HG02884 (cell line): ENCODE data around the gene GPC6.
"Not testable (repeated sequence)": the region's sequence is repeated elsewhere in the genome, so short reads cannot be mapped to it uniquely, and the experiment has no call there.

Experiments used
- ATAC-seq: cut with Tn5 transposase; IDR thresholded peaks from one replicate; pipeline ENCODE4 v1.9.1; 2021; ENCODE audit warnings: mild to moderate bottlenecking, moderate library complexity; ENCODE audit not compliant: unreplicated experiment

GPC6 gene

DNA sequence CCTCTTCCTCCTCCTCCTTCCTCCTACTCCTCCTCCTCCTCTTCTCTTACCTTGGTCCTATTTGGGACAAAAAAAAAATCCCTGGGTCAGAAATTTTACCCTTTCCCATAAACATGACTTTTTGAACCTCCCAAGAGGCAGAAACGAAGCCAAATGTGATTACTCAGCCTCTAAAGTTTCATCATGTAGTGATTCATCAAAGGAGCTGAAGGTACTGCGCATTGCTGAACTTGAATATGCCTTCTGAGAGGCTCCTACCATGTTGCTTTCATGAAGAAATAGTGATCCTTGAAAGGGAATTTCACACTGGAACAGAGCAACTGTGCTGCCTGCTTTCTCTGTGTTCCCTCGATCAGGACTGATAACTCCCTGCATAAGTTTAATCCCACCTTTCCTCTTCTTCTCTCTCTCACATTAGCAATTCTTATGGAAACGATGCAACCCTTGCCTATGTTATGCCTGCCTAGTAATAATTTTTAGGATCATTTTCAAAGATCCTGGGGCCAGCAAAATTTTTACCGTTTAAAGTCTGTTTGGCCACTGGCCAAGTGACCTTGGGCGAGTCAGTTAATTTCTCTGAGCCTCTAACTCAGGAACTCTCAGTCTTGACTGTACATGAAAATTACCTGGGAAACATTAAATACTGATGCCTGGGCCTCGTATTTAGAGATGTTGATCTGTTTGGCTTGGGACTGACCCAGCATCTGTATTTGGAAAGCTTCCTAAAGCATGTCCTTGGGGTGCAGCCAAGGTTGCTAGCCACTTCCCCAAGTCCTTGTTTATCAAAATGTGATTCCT is 1103.3 kb downstream of the GPC6 start:
- ATAC-seq = no peak

GRCh38 chr13:94330552-94331071 is 1104.0 kb downstream of the GPC6 start:
- ATAC-seq = no peak

- no peak for ATAC-seq
Measured at GRCh38 chr13:94331281-94331680, 1104.7 kb downstream of the GPC6 start.

DNA sequence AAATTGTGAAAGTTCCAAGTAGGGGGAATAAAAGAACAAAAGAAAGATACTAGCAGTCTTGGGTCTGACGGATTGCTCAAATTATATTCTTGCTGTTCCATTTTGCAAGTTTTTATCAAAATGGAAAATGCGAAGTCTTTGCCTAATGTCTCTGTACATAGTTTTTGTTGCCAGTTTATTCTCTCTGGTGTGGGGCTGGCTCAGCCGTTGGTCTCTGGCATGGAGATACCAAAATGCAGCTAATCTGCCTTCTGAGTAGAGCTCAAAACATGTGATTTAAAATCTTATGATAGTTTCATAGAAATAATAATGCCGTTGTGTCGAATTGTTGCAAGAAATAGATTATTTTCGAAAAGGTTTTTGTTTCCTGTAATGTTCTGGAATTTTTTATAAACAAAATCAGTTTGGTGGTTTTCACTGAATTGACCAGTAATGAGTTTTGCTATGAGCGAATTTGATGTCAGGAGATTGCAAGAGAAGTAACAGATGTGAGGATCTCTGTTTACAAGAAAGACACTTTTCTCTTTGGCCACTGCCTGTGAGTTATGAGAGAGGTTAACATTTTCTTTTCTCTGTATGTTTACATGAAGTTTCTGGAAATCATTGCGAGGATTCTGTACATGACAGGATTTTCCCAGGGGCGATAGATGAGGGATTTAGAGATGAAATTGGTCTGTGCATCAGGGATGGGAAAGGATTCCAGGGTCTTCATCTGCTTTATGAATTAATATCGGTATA is 1105.9 kb downstream of the GPC6 start:
- ATAC-seq = no peak

GRCh38 chr13:94333131-94333820 is 1106.7 kb downstream of the GPC6 start:
- ATAC-seq = no peak

GRCh38 chr13:94335761-94336526 is 1109.3 kb downstream of the GPC6 start:
- ATAC-seq = no peak

DNA sequence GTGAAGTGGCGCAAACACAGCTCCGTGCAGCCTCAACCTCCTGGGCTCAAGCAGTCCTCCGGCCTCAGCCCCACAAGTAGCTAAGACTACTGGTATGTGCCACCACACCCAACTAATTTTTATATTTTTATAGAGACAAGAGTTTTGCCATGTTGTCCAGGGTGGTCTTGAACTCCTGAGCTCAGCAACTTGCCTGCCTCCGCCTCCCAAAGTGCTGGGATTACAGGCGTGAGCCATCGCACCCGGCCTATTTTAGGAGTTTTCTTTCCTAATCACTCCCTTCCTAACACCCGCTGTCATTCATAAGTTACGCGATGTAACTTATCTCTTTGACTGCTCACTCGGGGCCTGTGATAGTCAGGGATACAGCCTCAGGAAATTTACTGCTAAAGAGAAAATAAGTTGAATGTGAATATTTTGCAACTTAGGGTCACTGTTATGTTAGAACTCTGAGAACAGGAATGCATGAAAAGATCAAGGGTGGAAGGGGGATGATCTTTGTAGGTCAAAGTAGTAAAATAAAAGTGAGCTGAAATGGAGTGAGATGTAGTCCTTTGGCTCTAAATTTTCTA is 1112.6 kb downstream of the GPC6 start:
- ATAC-seq = no peak

DNA sequence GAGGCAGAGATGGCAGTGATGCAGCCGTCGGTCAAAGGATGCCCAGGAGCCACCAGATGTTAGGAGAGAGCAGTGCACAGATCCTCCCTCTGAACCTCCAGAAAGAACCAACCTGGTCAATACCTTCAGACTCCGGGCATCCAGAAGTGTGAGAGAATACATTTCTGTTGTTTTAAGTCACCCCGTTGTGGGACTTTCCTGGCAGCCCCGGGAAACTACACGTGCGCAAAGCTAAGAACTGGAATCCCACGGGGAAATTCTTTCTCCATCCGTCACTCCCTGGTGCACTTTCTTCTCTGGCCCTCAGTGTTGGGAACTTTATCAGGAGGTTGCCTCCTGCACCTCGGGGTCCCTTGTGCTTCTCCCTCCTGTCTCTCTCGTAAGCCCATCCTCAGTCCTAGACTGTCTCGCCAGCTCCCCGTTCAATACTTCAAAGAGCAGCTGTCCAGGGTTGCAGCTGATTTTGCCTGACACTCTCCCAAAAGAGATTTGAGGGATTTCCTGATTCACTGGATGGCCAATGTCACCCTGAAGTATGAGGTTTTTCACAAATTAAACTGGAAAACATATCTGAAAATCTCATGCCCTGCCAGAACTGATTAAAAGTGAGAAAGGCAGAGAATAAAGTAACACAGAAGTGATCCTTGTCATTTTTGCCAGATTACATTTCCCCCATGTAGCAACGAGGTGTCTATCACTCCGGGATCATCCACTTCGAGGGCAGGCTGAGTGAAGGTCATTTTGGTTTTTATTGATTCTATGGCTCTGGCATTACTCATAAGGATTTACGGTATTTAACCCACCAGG is 1116.0 kb downstream of the GPC6 start:
- ATAC-seq = no peak

DNA sequence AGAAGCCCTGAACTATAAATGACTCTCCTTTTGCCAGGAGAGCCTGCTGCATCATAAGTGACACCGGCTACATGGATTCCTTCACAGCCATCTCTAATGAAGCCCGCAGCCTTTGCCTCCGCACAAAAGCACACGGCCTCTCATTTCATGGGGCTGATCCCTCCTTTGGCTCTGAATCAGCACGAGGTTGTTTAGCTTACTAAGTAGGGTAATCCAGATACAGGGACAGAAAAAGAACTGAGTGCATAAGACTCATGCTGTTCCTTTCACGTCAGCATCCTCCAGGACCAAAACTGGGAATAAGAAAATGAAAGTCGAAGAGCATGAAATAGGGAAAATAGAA is 1116.6 kb downstream of the GPC6 start:
- no peak for ATAC-seq

DNA sequence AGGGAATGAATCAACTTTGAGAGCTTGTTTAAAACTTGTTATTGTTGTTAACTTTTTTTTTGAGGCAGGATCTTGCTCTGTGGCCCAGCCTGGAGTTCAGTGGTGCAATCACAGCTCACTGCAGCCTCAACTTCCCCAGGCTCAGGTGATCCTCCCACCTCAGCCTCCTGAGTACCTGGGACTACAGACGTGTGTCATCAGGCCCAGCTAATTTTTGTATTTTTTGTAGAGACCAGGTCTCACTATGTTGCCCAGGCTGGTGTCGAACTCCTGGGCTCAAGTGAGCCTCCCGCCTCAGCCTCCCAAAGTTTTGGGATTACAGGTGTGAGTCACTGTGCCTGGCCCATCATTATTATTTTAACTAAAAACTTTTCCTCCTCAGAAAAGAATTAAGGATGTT is 1117.1 kb downstream of the GPC6 start:
- not testable (repeated sequence) for ATAC-seq

DNA sequence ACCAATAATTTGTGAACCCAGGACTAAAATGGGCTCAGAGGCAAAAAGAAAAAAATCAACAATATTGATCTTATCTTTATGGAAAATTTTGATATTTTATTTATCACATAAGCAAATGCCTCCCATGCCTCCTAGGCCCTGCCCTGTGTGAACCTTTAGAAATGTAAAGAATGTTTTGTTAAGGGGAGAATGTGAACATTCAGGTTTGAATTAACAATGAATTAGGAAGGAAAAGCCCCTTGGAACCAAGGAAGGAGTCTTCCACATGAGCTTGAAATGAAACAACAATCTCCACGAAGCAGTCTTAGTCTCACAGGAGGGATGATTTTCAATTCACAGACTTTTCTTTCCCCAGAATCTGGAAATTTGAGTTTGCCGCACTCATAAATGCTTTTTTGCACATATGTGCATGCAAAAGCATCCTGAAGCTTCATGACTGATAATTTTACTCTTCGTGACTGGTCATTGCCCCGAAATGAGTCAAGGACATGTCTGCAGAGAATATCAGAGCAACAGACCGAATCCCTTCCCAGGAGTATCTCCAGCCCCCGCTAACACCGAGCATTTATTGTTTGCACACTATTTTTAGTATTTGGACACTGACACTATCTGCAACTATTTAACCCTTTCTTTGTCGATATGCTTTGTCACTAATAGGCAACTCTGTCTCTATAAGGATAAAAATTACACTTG is 1117.7 kb downstream of the GPC6 start:
- ATAC-seq = no peak

DNA sequence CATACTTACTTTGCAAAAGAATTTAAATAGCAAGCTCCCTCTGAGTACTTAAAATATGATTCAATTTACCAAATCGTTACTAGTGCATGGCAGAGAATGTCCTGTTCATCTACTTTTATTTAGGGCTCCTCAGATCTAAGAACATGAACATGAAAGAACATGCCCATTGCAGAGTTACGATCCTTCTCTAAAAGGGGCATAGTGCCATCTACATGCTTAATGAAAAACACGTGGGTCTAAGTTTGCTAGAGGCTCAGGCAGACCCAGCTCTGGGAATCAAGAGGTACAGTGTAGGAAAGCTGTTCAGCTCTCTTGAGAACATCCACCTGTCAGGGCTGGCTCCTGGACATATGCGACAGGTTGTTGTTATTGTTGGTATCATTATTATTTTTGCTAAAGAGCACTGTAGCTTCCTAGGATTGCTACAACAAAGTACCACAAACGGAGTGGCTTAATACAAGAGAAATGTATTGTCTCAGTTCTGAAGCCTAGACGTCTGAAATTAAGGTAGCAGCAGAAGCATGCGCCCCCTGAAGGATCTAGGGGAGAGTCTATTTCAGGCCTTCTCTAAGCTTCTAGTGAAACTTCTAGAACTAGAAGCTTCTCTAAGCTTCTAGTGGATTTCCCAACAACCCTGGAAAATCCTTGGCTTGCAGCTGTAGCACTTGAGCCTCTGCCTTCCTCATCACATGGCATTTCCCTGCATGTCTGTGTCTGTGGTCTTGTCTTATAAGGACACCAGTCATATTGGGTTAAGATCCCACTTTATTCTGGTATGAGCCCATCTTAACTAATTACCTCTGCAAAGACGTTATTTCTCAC is 1119.0 kb downstream of the GPC6 start:
- ATAC-seq = peak; percentile 49

DNA sequence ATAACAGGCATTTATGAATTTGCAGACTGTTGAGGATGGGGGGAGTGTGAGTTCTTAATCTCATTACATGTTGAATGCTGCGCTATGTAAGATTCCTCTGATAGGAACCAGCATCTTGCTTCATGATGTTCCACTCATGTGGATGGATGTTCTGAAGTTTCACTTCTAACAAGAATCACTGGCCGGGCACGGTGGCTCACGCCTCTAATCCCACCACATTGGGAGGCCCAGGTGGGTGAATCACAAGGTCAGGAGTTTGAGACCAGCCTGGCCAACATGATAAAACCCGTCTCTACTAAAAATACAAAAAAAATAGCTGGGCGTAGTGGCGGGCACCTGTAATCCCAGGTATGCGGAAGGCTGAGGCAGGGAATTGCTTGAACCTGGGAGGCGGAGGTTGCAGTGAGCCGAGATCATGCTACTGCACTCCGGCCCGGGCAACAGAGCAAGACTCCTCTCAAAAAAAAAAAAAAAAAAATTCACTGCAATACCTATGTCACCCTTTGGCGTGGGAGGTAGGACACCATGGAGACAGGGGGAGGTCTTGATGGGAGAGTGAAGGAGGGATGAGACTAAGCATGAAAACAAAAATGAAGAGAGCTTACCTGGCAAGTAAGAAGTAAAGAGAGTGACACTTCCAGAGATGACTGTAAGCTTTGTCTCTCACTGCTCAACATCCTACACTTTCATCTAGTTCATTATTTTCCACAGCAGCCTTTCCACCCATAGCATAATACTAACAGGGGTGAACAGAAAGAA is 1119.8 kb downstream of the GPC6 start:
- ATAC-seq = no peak

- ATAC-seq = no peak
Measured at GRCh38 chr13:94351292-94351990, 1124.8 kb downstream of the GPC6 start.

- ATAC-seq = no peak
Measured at GRCh38 chr13:94352057-94352456, 1125.5 kb downstream of the GPC6 start.

GRCh38 chr13:94353167-94353710 is 1126.6 kb downstream of the GPC6 start:
- no peak for ATAC-seq

GRCh38 chr13:94359875-94360274 is 1133.3 kb downstream of the GPC6 start:
- ATAC-seq = no peak
